AG04450 (cell line): Measurements from ENCODE around the gene ZNF667. TPM values are rescaled to one million over a fixed set of nuclear protein-coding genes. Genes with fewer than 3 reads are reported as not detected.
A peak's percentile ranks its signal among the peaks of the same experiment; 100 is the strongest.

Experiments used
- CTCF ChIA-PET: fragments of 300-600, 350-600 bp; formaldehyde crosslinking; extraction: SDS; loops from one replicate; lab custom pipeline; 2022; ENCODE audit warnings: antibody characterized with exemption, inconsistent platforms; lab: Charles Lee
- POLR2A ChIA-PET: fragments of 350-600 bp; formaldehyde crosslinking; extraction: SDS; loops from one replicate; lab custom pipeline; 2021; ENCODE audit warnings: antibody characterized with exemption, inconsistent platforms; lab: Yijun Ruan, JAX
- DNase-seq: peaks from one replicate; pipeline ENCODE4 v3.0.0-alpha.2; 2011; ENCODE audit warnings: low read depth, low spot score
- H3K27ac ChIP-seq: one replicate; pipeline ENCODE4 v1.5.1; 2012; ENCODE audit warnings: low read depth, low read length, control low read depth
- H3K27me3 ChIP-seq: one replicate; pipeline ENCODE4 v1.6.0; 2012; ENCODE audit warnings: low read length; ENCODE audit not compliant: control insufficient read depth, insufficient read depth
- H3K4me3 ChIP-seq: 2 replicates; pipeline ENCODE4 v1.5.1; 2011; ENCODE audit warnings: mild to moderate bottlenecking, low read depth, low read length, control low read depth
- H3K9me3 ChIP-seq: 2 replicates; pipeline ENCODE4 v1.5.1; 2012; ENCODE audit warnings: low read length; ENCODE audit not compliant: control insufficient read depth, insufficient read depth
- CTCF ChIP-seq: IDR thresholded peaks from 2 replicates; pipeline ENCODE4 v1.5.1; 2011; ENCODE audit warnings: low read depth, low read length, control low read depth, inconsistent platforms
- polyA plus RNA-seq: library from polyadenylated mRNA; depleted of rRNA; stranded (reverse); fragments of >200 nt; gene quantifications from 2 replicates; pipeline ENCODE4 v1.2.3, GENCODE V29; 2011

The ZNF667 gene
- polyA plus RNA-seq, 1 experiment: 4.4 TPM

- CTCF ChIA-PET: interaction anchor here (0.6 to 3.4 kb wide), 2 partner anchors 11 to 900 kb away, joined by 3 to 19 read pairs; partner anchors contain the start of gene ZNF582
- peaks cover 40% of the 10 kb centered on the region for H3K9me3 ChIP-seq
- H3K4me3 ChIP-seq: peak within 1 kb of the TSS; percentile 96
- peak within 1 kb of the TSS; percentile 91 for H3K27ac ChIP-seq
- DNase-seq: peak; percentile 93
- no peaks in the 10 kb centered on the region for H3K27me3 ChIP-seq
- TF ChIP-seq CTCF: no peak
- POLR2A ChIA-PET: interaction anchor here (0.6 to 1.1 kb wide), 7 partner anchors 11 to 1170 kb away, joined by 3 to 5 read pairs (median 3); partner anchors contain the start of genes ZNF582, ZNF71 and ZNF787
Measured at GRCh38 chr19:56403764-56404704, 73.1 kb downstream of the ZNF667 start, which contains the start of gene ZNF583. ZNF583 (plus strand) TSS chr19:56404332; CDS start chr19:56407115, 2,783 bp downstream.

- no peaks in the 10 kb centered on the region for H3K27me3 ChIP-seq
- peak; percentile 3 for DNase-seq
- peak overlapping the region; percentile 91 for H3K27ac ChIP-seq
- POLR2A ChIA-PET: interaction anchor here (0.6 to 1.1 kb wide), 7 partner anchors 10 to 1171 kb away, joined by 3 to 5 read pairs (median 3); partner anchors contain the start of genes ZNF582, ZNF71 and ZNF787
- no peak for TF ChIP-seq CTCF
- H3K4me3 ChIP-seq: peak overlapping the region; percentile 96
- CTCF ChIA-PET: interaction anchor here (0.6 to 3.4 kb wide), 2 partner anchors 10 to 900 kb away, joined by 3 to 19 read pairs; partner anchors contain the start of gene ZNF582
- peaks cover 46% of the 10 kb centered on the region for H3K9me3 ChIP-seq
Measured at GRCh38 chr19:56403261-56403660, 73.9 kb downstream of the ZNF667 start.

GRCh38 chr19:56400485-56400884, 76.7 kb downstream of the ZNF667 start:
- Histone ChIP-seq H3K27me3 (no peaks in the 10 kb centered on the region), H3K9me3 (peaks cover 44% of the 10 kb centered on the region), H3K27ac (no peak overlapping the region), H3K4me3 (no peak overlapping the region)
- TF ChIP-seq CTCF: no peak
- DNase-seq: no peak
- ChIA-PET POLR2A (no interaction called here), CTCF (interaction anchor here (2.4 kb wide), 1 partner anchor 33 kb away, joined by 5 read pairs; no protein-coding TSS in a partner anchor)

- no peak overlapping the region for H3K27ac ChIP-seq
- no peak for TF ChIP-seq CTCF
- no peak for DNase-seq
- H3K27me3 ChIP-seq: no peaks in the 10 kb centered on the region
- POLR2A ChIA-PET: no interaction called here
- CTCF ChIA-PET: no interaction called here
- no peak overlapping the region for H3K4me3 ChIP-seq
- H3K9me3 ChIP-seq: peaks cover 39% of the 10 kb centered on the region
Measured at GRCh38 chr19:56398809-56399208, 78.3 kb downstream of the ZNF667 start.
